ENCODE data around the gene ZNF202.

Gene ZNF202

DNA sequence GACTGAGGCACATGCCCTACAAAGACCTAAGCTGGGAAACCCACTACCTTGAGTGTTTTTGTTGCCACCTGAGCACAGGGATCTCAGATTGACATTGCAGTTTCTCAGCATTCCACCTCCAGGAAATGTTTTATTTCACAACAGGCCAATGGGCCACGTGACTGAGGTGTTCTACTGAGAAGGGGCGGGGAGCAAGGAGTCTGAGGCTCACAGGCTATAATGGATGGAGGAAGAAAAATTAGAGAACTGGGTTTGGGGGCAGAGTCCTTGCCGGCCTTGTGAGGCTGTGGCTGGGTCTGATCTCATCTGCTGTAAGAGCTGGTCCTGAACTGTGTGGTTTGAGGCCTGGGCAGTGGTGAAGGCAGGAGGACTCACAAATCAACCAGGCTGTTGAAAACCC lies 40.7 kb downstream of the ZNF202 start:
- TF ChIP-seq, protein P1, sequence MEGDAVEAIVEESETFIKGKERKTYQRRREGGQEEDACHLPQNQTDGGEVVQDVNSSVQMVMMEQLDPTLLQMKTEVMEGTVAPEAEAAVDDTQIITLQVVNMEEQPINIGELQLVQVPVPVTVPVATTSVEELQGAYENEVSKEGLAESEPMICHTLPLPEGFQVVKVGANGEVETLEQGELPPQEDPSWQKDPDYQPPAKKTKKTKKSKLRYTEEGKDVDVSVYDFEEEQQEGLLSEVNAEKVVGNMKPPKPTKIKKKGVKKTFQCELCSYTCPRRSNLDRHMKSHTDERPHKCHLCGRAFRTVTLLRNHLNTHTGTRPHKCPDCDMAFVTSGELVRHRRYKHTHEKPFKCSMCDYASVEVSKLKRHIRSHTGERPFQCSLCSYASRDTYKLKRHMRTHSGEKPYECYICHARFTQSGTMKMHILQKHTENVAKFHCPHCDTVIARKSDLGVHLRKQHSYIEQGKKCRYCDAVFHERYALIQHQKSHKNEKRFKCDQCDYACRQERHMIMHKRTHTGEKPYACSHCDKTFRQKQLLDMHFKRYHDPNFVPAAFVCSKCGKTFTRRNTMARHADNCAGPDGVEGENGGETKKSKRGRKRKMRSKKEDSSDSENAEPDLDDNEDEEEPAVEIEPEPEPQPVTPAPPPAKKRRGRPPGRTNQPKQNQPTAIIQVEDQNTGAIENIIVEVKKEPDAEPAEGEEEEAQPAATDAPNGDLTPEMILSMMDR (IDR thresholded peaks at IDR 0.05; ENCODE audit: low read depth, low read length), result no peak
- H3K4me3 ChIP-seq (ENCODE audit: low read depth, low read length), result no peak overlapping the region

DNA sequence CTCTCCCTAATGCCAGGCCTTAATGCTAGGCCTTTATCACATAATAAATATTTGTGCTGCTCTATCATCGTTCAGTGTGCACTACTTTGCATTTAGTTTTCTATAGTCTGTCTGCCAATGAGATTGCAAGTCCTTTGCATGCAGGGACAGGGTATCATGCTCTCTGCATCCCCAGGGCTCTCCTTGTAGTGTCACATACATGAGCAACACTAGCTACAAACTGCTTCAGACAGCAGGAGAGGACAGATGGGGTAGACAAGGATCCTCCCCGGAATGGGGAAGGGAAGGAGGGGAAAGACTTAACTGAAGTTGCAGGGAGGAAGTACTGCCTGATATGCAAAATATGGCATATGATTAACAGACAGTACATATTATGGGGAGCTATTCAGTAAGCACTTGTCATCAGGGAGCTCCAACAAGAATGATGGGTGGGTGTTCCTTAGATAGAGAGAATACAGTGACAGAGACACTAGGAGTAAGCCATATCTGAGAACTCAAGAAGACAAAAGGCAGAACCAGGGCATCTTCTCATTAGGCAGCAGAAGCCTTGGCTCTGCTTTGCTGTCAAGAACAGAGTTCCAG lies 42.8 kb downstream of the ZNF202 start:
- H3K4me3 ChIP-seq (ENCODE audit: low read depth, low read length), result no peak overlapping the region
- TF ChIP-seq, protein P1 (IDR thresholded peaks at IDR 0.05; ENCODE audit: low read depth, low read length), result no peak

DNA sequence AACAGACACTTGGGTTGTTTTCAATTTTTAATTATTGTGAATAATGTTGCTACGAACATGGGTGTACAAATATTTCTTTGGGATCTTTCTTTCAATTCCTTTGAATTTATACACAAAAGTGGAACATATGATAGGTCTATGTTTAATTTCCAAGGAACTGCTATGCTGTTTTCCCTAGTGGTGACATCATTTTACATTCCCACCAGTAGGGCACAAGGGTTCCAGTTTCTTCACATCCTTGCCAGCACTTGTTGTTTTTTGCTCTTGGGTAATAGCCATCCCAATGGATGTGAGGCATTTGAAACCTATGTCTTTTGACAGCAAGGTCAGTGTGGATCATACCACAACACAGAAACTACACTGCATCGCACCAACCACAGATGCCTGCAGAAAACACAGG lies 45.3 kb downstream of the ZNF202 start:
- H3K4me3 ChIP-seq (ENCODE audit: low read depth, low read length), result no peak overlapping the region

DNA sequence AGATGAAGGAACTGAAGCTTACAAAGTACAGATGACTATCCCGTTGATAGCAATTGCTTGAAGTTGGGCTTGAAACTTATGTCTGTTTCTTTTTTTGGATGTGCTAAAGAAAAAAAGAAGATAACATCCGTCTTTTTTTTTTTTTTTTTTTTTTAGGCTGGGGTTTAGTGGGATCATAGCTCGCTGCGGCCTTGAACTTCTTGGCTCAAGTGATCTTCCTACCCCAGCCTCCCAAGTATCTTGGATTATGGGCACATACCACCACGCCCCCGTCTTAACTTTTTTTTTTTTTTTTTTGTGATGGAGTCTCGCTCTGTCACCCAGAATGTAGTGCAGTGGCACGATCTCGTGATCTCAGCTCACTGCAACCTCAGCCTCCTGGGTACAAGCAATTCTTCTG lies 46.2 kb downstream of the ZNF202 start:
- TF ChIP-seq, protein P1 (IDR thresholded peaks at IDR 0.05; ENCODE audit: low read depth, low read length), result no peak
- no peak overlapping the region for H3K4me3 ChIP-seq (ENCODE audit: low read depth, low read length)

More for the DNA sequence above, 45.3 kb downstream of the ZNF202 start:
- TF ChIP-seq, protein P1 (IDR thresholded peaks at IDR 0.05; ENCODE audit: low read depth, low read length), result no peak

DNA sequence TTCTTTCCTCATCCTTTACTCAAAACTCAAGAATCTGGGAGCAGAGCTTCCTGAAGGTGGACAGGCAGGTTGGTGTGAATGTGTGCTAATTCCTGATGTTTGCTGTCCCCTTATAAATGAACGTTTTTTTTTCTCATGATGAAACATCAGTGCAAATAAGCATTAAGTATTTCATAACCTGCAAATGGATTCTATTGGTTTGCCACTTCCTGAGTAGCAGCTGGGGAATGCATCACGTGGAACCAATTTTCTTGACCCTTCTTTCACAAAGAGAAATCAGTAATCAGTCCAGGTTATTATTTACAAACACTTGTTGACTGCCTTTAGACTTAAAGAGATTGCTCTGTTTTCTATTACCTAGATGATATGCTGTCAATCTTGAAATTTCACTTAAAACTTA lies 46.9 kb downstream of the ZNF202 start:
- no peak overlapping the region for H3K4me3 ChIP-seq (ENCODE audit: low read depth, low read length)
- TF ChIP-seq, protein P1 (IDR thresholded peaks at IDR 0.05; ENCODE audit: low read depth, low read length), result no peak

DNA sequence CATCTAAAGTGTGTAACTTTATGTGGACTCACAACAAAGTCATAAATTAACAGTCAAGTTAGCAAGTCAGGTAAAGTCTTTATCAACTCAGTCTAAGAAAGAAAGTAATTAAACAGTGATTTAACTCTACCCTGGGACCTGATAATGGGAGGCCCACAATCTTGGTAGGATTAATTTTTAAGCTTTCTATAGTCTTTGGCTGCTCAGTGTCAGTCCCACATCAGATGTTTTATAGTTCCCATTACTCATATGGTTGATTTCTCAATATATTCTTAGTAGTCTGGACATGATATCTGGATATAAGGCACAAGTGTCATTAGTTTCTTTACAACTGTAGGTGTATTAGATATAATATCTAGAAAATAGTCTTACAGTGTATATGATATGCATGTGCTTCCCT lies 48.5 kb downstream of the ZNF202 start:
- TF ChIP-seq, protein P1 (IDR thresholded peaks at IDR 0.05; ENCODE audit: low read depth, low read length), result no peak
- H3K4me3 ChIP-seq (ENCODE audit: low read depth, low read length), result no peak overlapping the region

DNA sequence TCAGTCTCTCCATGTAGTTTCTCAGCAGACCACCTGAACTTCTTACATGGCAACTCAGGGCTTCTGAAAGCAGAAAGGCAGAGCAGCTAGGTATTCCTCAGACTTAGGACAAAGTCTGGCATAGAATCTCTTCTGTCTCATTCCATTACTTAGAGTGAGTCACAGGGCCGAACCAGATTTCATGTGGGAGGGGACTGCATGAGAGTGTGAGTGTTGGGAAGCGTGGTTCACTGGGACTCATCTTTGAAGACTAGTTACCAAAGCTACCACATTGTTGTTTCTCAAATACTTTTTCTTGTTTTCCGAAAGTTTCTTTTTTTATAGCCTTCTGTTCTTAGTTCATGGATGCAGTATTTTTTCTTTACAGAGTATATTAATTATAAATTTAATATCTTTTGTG lies 51.0 kb downstream of the ZNF202 start:
- TF ChIP-seq, protein P1 (IDR thresholded peaks at IDR 0.05; ENCODE audit: low read depth, low read length), result no peak
- no peak overlapping the region for H3K4me3 ChIP-seq (ENCODE audit: low read depth, low read length)
